CD1c-positive myeloid dendritic cell (primary cell): ENCODE results near the gene OR52E6.

ENCODE experiments used
- DNase-seq: peaks from one replicate; pipeline ENCODE4 v3.0.0-alpha.2; 2016; ENCODE audit errors: extremely low spot score

Gene OR52E6

DNA sequence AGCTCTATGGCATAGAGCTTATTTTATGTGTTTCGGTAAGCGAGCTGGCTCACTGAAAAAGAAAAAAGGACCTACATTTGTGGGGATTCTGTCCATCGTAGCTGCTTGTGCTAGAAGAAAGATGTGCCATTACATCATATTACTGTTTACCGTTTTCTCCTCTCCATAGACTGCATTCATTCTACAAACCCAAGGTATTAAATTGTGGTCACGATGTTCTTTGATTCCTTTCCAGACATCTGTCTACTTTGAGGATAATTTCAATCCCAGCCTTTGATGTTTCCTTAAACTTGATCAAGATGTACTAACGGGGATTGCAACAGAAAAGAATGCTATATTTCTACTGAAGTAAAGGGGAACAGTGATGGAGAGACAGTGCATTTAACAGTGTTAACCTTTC lies 45.2 kb downstream of the OR52E6 start:
- no peak for DNase-seq

DNA sequence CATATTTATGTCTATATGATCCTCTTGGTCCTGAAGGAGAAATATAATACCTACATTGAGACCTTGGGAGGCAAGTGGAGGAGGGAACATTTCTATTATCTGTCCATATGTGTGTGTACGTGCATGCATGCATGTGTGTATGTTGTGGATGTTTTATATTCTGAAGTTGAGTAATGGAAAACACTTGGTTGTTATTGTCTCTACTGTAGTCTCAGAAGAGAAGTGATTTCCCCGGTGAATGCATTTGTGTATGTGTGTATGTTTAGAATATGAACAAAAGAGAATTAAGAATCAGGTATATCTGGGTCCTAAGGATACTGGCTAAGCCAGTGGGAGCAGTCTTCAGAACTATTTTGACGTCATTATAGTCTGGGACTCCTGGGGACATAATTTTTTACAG lies 50.5 kb downstream of the OR52E6 start, which contains the start of gene OR52N1:
OR52N1 (minus strand) TSS at position 101 of the 400 bp plus-strand sequence. CDS start 2,449 bp downstream, outside the sequence.
- no peak for DNase-seq
